Right cardiac atrium (tissue), 5 donors: Measurements from ENCODE around the gene FOXN4. TPM values are rescaled to one million over a fixed set of nuclear protein-coding genes. Genes with fewer than 3 reads are reported as not detected.

Source experiments
- ATAC-seq, 2 donors: fragments of 200-7000 bp; cut with Tn5 transposase; one replicate each; pipeline versions ENCODE4 v1.8.0 to v1.9.1; 2020; ENCODE audit warnings: moderate library complexity in 2 of 2, mild to moderate bottlenecking in 1 of 2
- DNase-seq, 3 donors: peaks; one replicate each; pipeline ENCODE4 v3.0.0-alpha.2; 2020
- H3K27ac ChIP-seq: one replicate; pipeline ENCODE4 v1.5.1; 2013; ENCODE audit warnings: mild to moderate bottlenecking, low read length, control low read depth, moderate library complexity
- H3K27me3 ChIP-seq: one replicate; pipeline ENCODE4 v1.6.1; 2013; ENCODE audit not compliant: control insufficient read depth, insufficient read depth
- H3K4me1 ChIP-seq: one replicate; pipeline ENCODE4 v1.6.1; 2013; ENCODE audit warnings: low read length; ENCODE audit not compliant: control insufficient read depth, insufficient read depth
- H3K4me3 ChIP-seq: one replicate; pipeline ENCODE4 v1.5.1; 2013; ENCODE audit warnings: low read length, control low read depth
- H3K9me3 ChIP-seq: one replicate; pipeline ENCODE4 v1.6.1; 2013; ENCODE audit warnings: low read length; ENCODE audit not compliant: control insufficient read depth
- WGBS: extraction: QIAGEN DNeasy Blood & Tissue Kit; methylation state at CpG from one replicate; pipeline ENCODE4 v1.1.7; 2013; 5-methylcytosine and 5-hydroxymethylcytosine counted together
- intact Hi-C, 4 donors: fragments of 100-400 bp; cut with DNase I; formaldehyde crosslinking; loops; one replicate each; pipeline versions ENCODE4 v1.11.0 to v1.14.0; 2022 to 2023
- polyA plus RNA-seq: library from polyadenylated mRNA; stranded (reverse); fragments of 200-250 nt; gene quantifications from one replicate; pipeline ENCODE4 v1.2.3, GENCODE V29; 2013
- total RNA-seq, 4 donors: library from RNA; stranded (reverse); fragmentation: NEBNext Ultra II Directional; extraction: Animal tissue kit (Norgen Biotek cat#: 25700); gene quantifications; one replicate each; pipeline ENCODE4 v1.2.1, GENCODE V29; 2021
- donor health status: healthy with polysubstance abuse.
- donor health status: DM: no; HTN: yes; CAD: no.
- donor health status: DM: no; HTN: no; CAD: no.
- donor health status: DM: no; HTN: yes; CAD: no; lungs with severe emphysema.
- donor health status: DM: yes; HTN: yes; CAD: no.

The FOXN4 gene
- total and polyA plus RNA-seq, 5 donors, result not detected

DNA sequence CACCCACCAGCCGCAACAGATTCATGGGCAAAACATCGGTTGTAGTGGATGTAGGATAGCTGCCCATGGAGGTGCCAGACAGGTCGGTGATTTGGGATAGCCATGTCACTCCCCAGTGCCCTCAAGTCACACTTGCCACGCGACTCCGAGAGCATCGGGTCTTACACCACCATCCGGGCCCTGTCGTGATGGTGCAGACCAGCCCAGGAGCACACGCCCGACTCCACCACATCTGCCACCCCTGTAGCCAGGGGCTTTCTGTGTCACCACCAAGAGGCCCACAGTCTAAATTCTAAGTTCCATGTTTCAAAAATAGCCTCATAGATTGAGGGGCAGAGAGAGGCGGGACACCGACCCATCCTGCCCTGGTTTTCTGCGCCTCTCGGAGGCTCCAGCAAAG is 18.0 kb downstream of the FOXN4 start:
- ATAC-seq (peak; percentile 8 to 11), DNase-seq (no peak)
- H3K27ac ChIP-seq, result no peak overlapping the region
- 46% methylated on average over 15 of the region's 15 CpGs for WGBS
- no peaks in the 10 kb centered on the region for H3K27me3 ChIP-seq
- no peaks in the 10 kb centered on the region for H3K4me1 ChIP-seq
- intact Hi-C loops, result no loop called here
- no peak overlapping the region for H3K4me3 ChIP-seq
- H3K9me3 ChIP-seq, result no peaks in the 10 kb centered on the region

DNA sequence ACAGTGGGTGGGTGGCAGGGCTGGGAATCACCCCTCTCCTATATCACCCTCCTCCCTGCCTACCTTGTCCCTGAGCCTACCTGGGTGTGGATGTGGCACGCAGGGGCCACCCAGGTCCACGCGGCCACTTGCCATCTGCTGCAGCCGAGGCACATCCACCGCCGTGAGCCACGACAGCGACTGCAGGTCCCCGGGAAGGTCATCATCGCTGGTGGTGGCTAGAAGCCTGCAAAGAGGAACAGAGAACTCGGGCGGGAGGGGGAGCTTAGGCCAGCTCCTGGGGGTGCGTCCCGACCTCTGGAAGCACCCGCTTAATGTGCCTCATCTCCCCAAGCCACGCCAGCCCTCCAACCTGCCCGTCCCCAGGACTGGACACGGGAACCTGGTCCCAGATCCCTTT is 19.0 kb downstream of the FOXN4 start:
- DNase-seq (no peak), ATAC-seq (no peak)
- no peak overlapping the region for H3K4me3 ChIP-seq
- intact Hi-C loops, result no loop called here
- no peaks in the 10 kb centered on the region for H3K4me1 ChIP-seq
- WGBS, result 90% methylated on average over 18 of the region's 18 CpGs
- H3K27me3 ChIP-seq, result no peaks in the 10 kb centered on the region
- H3K27ac ChIP-seq, result no peak overlapping the region
- H3K9me3 ChIP-seq, result no peaks in the 10 kb centered on the region

GRCh38 chr12:109289551-109289950 is 19.5 kb downstream of the FOXN4 start:
- DNase-seq, result no peak
- H3K9me3 ChIP-seq, result no peaks in the 10 kb centered on the region
- H3K4me3 ChIP-seq, result no peak overlapping the region
- no peaks in the 10 kb centered on the region for H3K4me1 ChIP-seq
- H3K27ac ChIP-seq, result no peak overlapping the region
- no peak for ATAC-seq
- 89% methylated on average over 6 of the region's 6 CpGs for WGBS
- intact Hi-C loops, result no loop called here
- H3K27me3 ChIP-seq, result no peaks in the 10 kb centered on the region

GRCh38 chr12:109289004-109289403 is 20.1 kb downstream of the FOXN4 start:
- 82% methylated on average over 4 of the region's 4 CpGs for WGBS

GRCh38 chr12:109288571-109288970 is 20.5 kb downstream of the FOXN4 start:
- Histone ChIP-seq H3K4me1 (no peaks in the 10 kb centered on the region), H3K4me3 (no peak overlapping the region), H3K27me3 (no peaks in the 10 kb centered on the region), H3K27ac (no peak overlapping the region), H3K9me3 (no peaks in the 10 kb centered on the region)
- DNase-seq (no peak), ATAC-seq (no peak)
- intact Hi-C loops, result no loop called here
- 81% methylated on average over 1 of the region's 1 CpG for WGBS

More at GRCh38 chr12:109289004-109289403, 20.1 kb downstream of the FOXN4 start:
- no peak overlapping the region for H3K4me3 ChIP-seq
- no peaks in the 10 kb centered on the region for H3K4me1 ChIP-seq
- no peaks in the 10 kb centered on the region for H3K27me3 ChIP-seq
- no peak overlapping the region for H3K27ac ChIP-seq
- ATAC-seq, result no peak
- intact Hi-C loops, result no loop called here
- DNase-seq, result no peak
- H3K9me3 ChIP-seq, result no peaks in the 10 kb centered on the region

GRCh38 chr12:109287811-109288469 is 21.1 kb downstream of the FOXN4 start:
- Histone ChIP-seq H3K9me3 (no peaks in the 10 kb centered on the region), H3K27me3 (no peaks in the 10 kb centered on the region), H3K4me1 (no peaks in the 10 kb centered on the region), H3K27ac (no peak overlapping the region), H3K4me3 (no peak overlapping the region)
- intact Hi-C loops, result no loop called here
- ATAC-seq, result no peak
- 83% methylated on average over 16 of the region's 16 CpGs for WGBS
- no peak for DNase-seq

DNA sequence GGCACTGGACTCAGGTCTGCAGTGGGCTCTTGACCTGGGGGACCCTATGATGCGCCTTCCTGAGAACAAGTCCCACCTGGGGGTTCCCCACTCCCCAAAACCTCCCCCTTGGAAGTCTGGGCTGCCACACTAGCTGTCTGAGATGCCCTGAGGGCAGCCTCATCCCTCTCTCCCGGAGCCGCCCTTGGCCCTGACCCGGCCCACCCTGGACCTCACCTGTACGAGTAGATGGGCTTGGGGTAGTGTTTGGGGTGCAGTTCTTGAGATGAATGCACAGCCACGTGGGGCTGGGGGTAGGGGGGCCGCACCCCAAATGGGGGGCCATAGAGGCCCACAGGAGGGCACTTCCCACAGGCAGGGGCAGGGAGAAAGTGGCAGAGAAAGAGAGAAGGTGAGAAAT is 21.9 kb downstream of the FOXN4 start:
- intact Hi-C loops, result no loop called here
- Histone ChIP-seq H3K4me3 (no peak overlapping the region), H3K4me1 (no peaks in the 10 kb centered on the region), H3K9me3 (no peaks in the 10 kb centered on the region), H3K27me3 (no peaks in the 10 kb centered on the region), H3K27ac (no peak overlapping the region)
- no peak for DNase-seq
- WGBS, result 81% methylated on average over 7 of the region's 7 CpGs
- ATAC-seq, result no peak

DNA sequence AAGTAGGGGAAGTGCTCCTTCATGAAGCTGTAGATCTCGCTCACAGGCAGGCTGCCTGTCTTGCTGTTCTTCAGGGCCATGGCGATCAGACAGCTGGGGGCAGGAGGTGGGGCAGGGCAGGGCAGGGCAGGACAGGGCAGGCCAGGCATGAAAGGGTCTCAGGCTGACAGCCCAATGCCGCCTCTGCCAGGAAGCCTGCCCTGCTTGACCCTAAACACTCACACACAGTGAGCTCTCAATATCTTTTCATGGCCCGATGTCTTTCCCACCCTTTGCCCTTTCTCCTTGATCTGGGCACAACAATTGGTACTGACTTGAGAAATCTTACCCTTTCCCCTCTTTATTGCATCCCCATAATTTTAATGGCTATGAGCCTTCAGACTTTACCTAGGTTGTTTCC is 22.4 kb downstream of the FOXN4 start:
- intact Hi-C loops, result no loop called here

DNA sequence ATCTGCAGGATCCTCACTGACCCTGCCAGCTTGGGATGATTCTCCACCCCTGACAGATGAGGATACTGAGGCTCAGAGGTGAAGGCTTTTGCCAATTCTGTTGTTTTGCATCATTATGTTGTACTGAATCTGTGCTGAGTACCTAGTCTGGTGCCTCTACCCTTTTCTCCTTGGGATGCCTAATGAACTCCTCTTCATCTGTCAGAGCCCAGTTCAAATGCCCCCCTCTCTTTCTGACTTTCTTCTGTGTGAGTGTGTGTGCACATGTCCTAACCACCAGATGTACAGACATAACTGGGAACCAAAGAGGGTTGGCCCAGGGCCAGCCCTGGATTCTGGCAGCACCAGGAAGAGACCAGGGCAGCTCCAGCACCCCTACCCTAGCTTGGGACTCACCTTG is 22.8 kb downstream of the FOXN4 start:
- Histone ChIP-seq H3K4me1 (no peaks in the 10 kb centered on the region), H3K27ac (no peak overlapping the region), H3K27me3 (no peaks in the 10 kb centered on the region), H3K4me3 (no peak overlapping the region), H3K9me3 (no peaks in the 10 kb centered on the region)
- intact Hi-C loops, result no loop called here
- ATAC-seq, result no peak
- no peak for DNase-seq

More for the DNA sequence above, 22.4 kb downstream of the FOXN4 start:
- WGBS, result 80% methylated on average over 4 of the region's 4 CpGs
- Histone ChIP-seq H3K4me1 (no peaks in the 10 kb centered on the region), H3K27ac (no peak overlapping the region), H3K27me3 (no peaks in the 10 kb centered on the region), H3K9me3 (no peaks in the 10 kb centered on the region), H3K4me3 (no peak overlapping the region)
- DNase-seq (no peak), ATAC-seq (no peak)

DNA sequence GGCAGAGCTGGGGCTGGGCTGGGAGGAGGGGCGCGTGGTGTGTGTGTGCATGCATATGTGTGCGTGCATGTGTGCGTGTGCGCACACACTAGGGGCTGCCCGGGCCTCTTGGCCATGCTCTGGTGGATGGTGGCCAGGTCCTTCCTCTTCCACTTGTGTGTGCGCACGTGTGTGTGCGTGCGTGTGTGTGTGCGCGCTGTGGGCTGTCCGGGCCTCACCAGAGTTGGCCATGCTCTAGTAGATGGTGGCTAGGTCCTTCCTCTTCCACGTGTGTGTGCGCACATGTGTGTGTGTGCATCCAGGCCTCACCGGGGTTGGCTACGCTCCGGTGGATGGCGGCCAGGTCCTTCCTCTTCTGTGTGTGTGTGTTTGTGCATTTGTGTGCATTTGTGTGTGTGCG is 24.7 kb downstream of the FOXN4 start:
- Histone ChIP-seq H3K27me3 (no peaks in the 10 kb centered on the region), H3K9me3 (no peaks in the 10 kb centered on the region), H3K4me1 (no peaks in the 10 kb centered on the region), H3K4me3 (no peak overlapping the region), H3K27ac (no peak overlapping the region)
- ATAC-seq (no peak), DNase-seq (no peak)
- intact Hi-C loops, result no loop called here
- WGBS, result 89% methylated on average over 20 of the region's 20 CpGs

GRCh38 chr12:109281452-109281851 is 27.6 kb downstream of the FOXN4 start:
- Histone ChIP-seq H3K27ac (no peak overlapping the region), H3K27me3 (no peaks in the 10 kb centered on the region), H3K4me3 (no peak overlapping the region), H3K9me3 (no peaks in the 10 kb centered on the region), H3K4me1 (peaks cover 6% of the 10 kb centered on the region)
- no peak for ATAC-seq
- intact Hi-C loops, result no loop called here
- DNase-seq, result no peak
- WGBS, result 89% methylated on average over 17 of the region's 17 CpGs

GRCh38 chr12:109279525-109279924 is 29.6 kb downstream of the FOXN4 start:
- no peaks in the 10 kb centered on the region for H3K27me3 ChIP-seq
- whole genome bisulfite sequencing, result 94% methylated on average over 13 of the region's 13 CpGs
- no peak overlapping the region for H3K27ac ChIP-seq
- intact Hi-C loops, result no loop called here
- H3K9me3 ChIP-seq, result no peaks in the 10 kb centered on the region
- no peak overlapping the region for H3K4me3 ChIP-seq
- H3K4me1 ChIP-seq, result peaks cover 6% of the 10 kb centered on the region
- DNase-seq (no peak), ATAC-seq (no peak)
